Uterus (tissue), 4 donors: ENCODE results near the gene ARMC8. TPM values are rescaled to one million over a fixed set of nuclear protein-coding genes. Genes with fewer than 3 reads are reported as not detected.

Source experiments
- DNase-seq, 2 donors: peaks; one replicate each; pipeline ENCODE4 v3.0.0-alpha.2; 2019 to 2020
- H3K27ac ChIP-seq, 2 donors: fragments of 200-600 bp; sonication (generic); 1 replicate in 1 of 2; 2 replicates in 1 of 2; pipeline ENCODE4 v1.5.1; 2016 to 2018
- H3K27me3 ChIP-seq, 2 donors: fragments of 200-600 bp; sonication (generic); one replicate each; pipeline ENCODE4 v1.5.1; 2018 to 2019; ENCODE audit warnings: control low read depth in 1 of 2
- H3K36me3 ChIP-seq, 2 donors: fragments of 200-600 bp; sonication (generic); one replicate each; pipeline ENCODE4 v1.5.1; 2019; ENCODE audit warnings: control low read depth in 1 of 2
- H3K4me1 ChIP-seq, 2 donors: fragments of 200-600 bp; sonication (generic); one replicate each; pipeline ENCODE4 v1.5.1; 2018 to 2019; ENCODE audit warnings: control low read depth in 1 of 2
- H3K4me3 ChIP-seq, 2 donors: fragments of 200-600 bp; sonication (generic); 1 replicate in 1 of 2; 2 replicates in 1 of 2; pipeline ENCODE4 v1.5.1; 2018 to 2019; ENCODE audit warnings: mild to moderate bottlenecking in 1 of 2
- H3K9me3 ChIP-seq, 2 donors: fragments of 200-600 bp; sonication (generic); one replicate each; pipeline ENCODE4 v1.5.1; 2019; ENCODE audit warnings: control low read depth in 1 of 2
- POLR2A ChIP-seq, 2 donors: fragments of 450-650 bp; IDR thresholded peaks; one replicate each; pipeline ENCODE4 v1.6.1; 2016; ENCODE audit warnings: antibody characterized with exemption in 2 of 2, mild to moderate bottlenecking in 1 of 2, moderate library complexity in 1 of 2
- intact Hi-C: fragments of 100-400 bp; cut with DNase I; formaldehyde crosslinking; loops from one replicate; pipeline ENCODE4 v1.15.1; 2023; ENCODE audit warnings: low total_unique reads
- total RNA-seq, 4 donors: library from RNA; depleted of rRNA in 3 of 4; stranded (reverse); fragments of >200 nt in 3 of 4; gene quantifications; one replicate each; pipeline versions ENCODE4 v1.1.0 to v1.2.4, GENCODE V29; 2014 to 2023
- TF ChIP-seq, protein P1 (sequence below), 4 experiments: fragments of 200-600 bp in 2 of 4; fragments of 450-650 bp in 2 of 4; sonication (generic) in 2 of 4; IDR thresholded peaks; one replicate each; pipeline ENCODE4 v1.5.1; 2016 to 2019; ENCODE audit warnings: antibody characterized with exemption in 4 of 4, mild to moderate bottlenecking in 2 of 4, moderate library complexity in 1 of 4
- donor health status: DM: yes; HTN: yes; CAD: no.

ARMC8 gene
- total RNA-seq, 4 donors from 2014 or later, result 38.7 to 85.1 (median 64.6) TPM

DNA sequence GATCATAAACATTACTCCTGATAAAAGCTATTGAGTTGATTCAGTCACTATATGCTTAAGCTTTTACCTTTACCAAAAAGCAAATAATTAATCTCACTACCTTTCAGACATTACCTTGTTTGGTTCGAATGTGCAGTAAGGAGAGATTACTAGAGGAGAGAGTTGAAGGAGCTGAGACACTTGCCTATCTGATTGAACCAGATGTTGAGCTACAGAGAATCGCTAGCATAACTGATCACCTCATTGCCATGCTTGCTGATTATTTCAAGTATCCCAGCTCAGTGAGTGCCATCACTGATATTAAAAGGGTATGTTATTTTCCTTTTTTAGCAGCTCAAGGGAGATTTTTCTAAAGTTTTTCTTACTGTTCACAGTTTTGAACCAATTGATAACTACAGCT, 54.6 kb downstream of the ARMC8 start:
- no peaks in the 10 kb centered on the region for H3K9me3 ChIP-seq
- intact Hi-C loops, result no loop called here
- DNase-seq, result no peak
- H3K27ac ChIP-seq, result no peak overlapping the region
- no peaks in the 10 kb centered on the region for H3K27me3 ChIP-seq
- H3K36me3 ChIP-seq, result no peaks in the 10 kb centered on the region
- no peaks in the 10 kb centered on the region for H3K4me1 ChIP-seq
- no peak overlapping the region for H3K4me3 ChIP-seq
- TF ChIP-seq POLR2A (IDR thresholded peaks at IDR 0.05), result no peak
- TF ChIP-seq, protein P1, sequence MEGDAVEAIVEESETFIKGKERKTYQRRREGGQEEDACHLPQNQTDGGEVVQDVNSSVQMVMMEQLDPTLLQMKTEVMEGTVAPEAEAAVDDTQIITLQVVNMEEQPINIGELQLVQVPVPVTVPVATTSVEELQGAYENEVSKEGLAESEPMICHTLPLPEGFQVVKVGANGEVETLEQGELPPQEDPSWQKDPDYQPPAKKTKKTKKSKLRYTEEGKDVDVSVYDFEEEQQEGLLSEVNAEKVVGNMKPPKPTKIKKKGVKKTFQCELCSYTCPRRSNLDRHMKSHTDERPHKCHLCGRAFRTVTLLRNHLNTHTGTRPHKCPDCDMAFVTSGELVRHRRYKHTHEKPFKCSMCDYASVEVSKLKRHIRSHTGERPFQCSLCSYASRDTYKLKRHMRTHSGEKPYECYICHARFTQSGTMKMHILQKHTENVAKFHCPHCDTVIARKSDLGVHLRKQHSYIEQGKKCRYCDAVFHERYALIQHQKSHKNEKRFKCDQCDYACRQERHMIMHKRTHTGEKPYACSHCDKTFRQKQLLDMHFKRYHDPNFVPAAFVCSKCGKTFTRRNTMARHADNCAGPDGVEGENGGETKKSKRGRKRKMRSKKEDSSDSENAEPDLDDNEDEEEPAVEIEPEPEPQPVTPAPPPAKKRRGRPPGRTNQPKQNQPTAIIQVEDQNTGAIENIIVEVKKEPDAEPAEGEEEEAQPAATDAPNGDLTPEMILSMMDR (IDR thresholded peaks at IDR 0.05), result no peak

DNA sequence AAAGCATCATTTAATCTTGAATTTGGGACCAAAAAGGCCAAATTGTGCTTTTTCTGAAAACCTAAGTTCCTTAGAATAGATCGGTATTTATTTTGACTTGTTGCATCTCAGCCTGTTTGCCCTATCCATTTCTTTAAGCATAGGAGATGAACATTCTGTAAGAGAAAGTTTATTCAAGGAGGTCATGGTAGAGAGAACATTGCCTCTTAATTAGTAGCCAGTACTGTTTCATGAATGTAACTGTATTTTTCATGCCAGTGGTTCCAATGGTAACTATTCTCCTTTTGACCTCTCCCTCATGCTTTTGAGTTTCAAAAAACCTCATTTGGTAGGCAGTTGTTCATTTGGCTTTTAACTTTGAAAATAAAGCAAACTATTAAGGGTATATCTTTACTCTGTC, 55.4 kb downstream of the ARMC8 start:
- DNase-seq, result no peak
- intact Hi-C loops, result no loop called here
- no peaks in the 10 kb centered on the region for H3K36me3 ChIP-seq
- H3K27me3 ChIP-seq, result no peaks in the 10 kb centered on the region
- H3K27ac ChIP-seq, result no peak overlapping the region
- no peak overlapping the region for H3K4me3 ChIP-seq
- TF ChIP-seq POLR2A (IDR thresholded peaks at IDR 0.05), result no peak
- TF ChIP-seq, protein P1 (IDR thresholded peaks at IDR 0.05), result no peak
- no peaks in the 10 kb centered on the region for H3K9me3 ChIP-seq
- no peaks in the 10 kb centered on the region for H3K4me1 ChIP-seq

DNA sequence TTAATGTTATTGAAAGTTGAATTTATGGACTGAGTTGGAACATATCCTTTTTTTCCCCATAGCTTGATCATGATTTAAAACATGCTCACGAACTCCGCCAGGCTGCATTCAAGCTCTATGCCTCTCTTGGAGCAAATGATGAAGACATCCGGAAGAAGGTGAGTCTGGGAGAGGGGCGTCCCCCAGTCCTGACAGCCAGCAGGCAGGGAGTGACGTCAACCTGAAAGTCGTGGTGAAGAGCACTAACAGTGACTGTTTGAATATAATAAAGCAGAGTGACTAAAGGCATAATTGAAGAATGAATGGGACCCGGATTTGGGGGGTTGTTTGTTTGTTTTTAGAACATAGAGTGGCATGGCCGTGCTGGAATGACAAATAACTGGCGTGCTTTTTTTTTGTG, 57.9 kb downstream of the ARMC8 start:
- TF ChIP-seq, protein P1 (IDR thresholded peaks at IDR 0.05), result no peak
- no peak for TF ChIP-seq POLR2A (IDR thresholded peaks at IDR 0.05)
- Histone ChIP-seq H3K9me3 (no peaks in the 10 kb centered on the region), H3K4me3 (no peak overlapping the region), H3K36me3 (no peaks in the 10 kb centered on the region), H3K4me1 (no peaks in the 10 kb centered on the region), H3K27me3 (no peaks in the 10 kb centered on the region), H3K27ac (no peak overlapping the region)
- DNase-seq, result no peak
- intact Hi-C loops, result no loop called here

DNA sequence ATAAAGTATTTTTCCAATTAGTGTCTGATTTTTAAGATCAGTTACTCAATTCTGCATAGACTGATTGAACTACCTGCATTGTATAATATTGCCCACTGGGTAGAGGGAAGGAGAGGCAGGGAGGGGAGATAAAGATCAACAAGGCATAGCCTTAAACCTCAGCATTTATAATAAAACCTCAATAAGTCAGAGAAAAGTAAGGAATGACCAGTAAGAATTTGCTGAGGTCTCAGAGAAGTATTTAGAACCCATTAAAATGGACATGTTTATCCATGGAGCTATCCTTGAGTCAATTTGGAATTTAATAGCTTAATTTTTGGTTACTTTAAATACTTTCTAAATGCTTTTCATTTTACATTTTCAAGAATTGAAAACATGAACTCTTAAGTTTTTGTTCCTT, 62.5 kb downstream of the ARMC8 start:
- Histone ChIP-seq H3K4me1 (no peaks in the 10 kb centered on the region), H3K36me3 (no peaks in the 10 kb centered on the region), H3K4me3 (no peak overlapping the region), H3K27ac (no peak overlapping the region), H3K9me3 (no peaks in the 10 kb centered on the region), H3K27me3 (no peaks in the 10 kb centered on the region)
- intact Hi-C loops, result no loop called here
- DNase-seq, result no peak
- no peak for TF ChIP-seq POLR2A (IDR thresholded peaks at IDR 0.05)
- TF ChIP-seq, protein P1 (IDR thresholded peaks at IDR 0.05), result no peak

DNA sequence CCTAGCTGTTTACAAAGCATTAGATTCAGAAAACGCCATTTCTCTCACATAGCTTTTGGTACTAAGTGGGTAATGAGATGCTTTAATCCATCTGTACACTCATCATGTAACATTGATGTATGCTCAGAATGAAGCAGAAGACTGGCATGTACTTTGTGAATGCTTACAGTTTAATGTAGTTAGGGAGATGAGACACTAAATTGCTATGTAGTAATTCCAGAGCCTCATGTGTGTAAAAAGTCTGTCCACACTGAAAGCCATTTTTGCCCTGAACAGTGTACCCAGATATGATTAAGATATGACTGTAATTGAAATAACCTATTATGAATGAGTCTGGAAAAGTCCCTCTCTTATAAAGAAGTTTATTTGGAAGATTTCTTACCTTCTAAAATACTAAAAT, 66.5 kb downstream of the ARMC8 start:
- H3K27me3 ChIP-seq, result no peaks in the 10 kb centered on the region
- H3K4me1 ChIP-seq, result no peaks in the 10 kb centered on the region
- no peaks in the 10 kb centered on the region for H3K36me3 ChIP-seq
- intact Hi-C loops, result no loop called here
- no peak overlapping the region for H3K27ac ChIP-seq
- TF ChIP-seq, protein P1 (IDR thresholded peaks at IDR 0.05), result no peak
- no peak for TF ChIP-seq POLR2A (IDR thresholded peaks at IDR 0.05)
- H3K4me3 ChIP-seq, result no peak overlapping the region
- no peak for DNase-seq
- no peaks in the 10 kb centered on the region for H3K9me3 ChIP-seq
